ENCODE measurements around the gene ZNF784.

ZNF784 gene

GRCh38 chr19:55606817-55607216 is 17.5 kb downstream of the ZNF784 start:
- DNase-seq = peak in 1 of 10 donors; percentile 55
- intact Hi-C loops (cut with DNase I) = loop anchor here (2.0 kb wide), 1 partner anchor 90 kb away; no protein-coding TSS in a partner anchor

- intact Hi-C loops (cut with DNase I) = loop anchor here (2.0 kb wide), 1 partner anchor 90 kb away; no protein-coding TSS in a partner anchor
- peak in 1 of 10 donors; percentile 6 for DNase-seq
These were observed 17.9 kb downstream of the ZNF784 start for GRCh38 chr19:55606471-55606787.

- intact Hi-C loops (cut with DNase I) = loop anchor here (2.0 kb wide), 1 partner anchor 89 kb away; no protein-coding TSS in a partner anchor
- peak; percentile 52 to 95 (median 72) for DNase-seq
These were observed 18.5 kb downstream of the ZNF784 start, which contains the start of gene ZNF865 for GRCh38 chr19:55605637-55606470. ZNF865 (plus strand) TSS chr19:55605647; CDS start chr19:55613619, 7,972 bp downstream.

- DNase-seq = peak; percentile 93 to 99 (median 96)
- intact Hi-C loops (cut with DNase I) = no loop called here
These were observed 19.1 kb downstream of the ZNF784 start for GRCh38 chr19:55605207-55605636.

GRCh38 chr19:55603581-55604292 is 20.6 kb downstream of the ZNF784 start:
- intact Hi-C loops (cut with DNase I) = no loop called here
- peak in 2 of 10 donors; percentile 25 to 48 for DNase-seq

- intact Hi-C loops (cut with DNase I) = no loop called here
- DNase-seq = peak in 1 of 10 donors; percentile 67
These were observed 21.3 kb downstream of the ZNF784 start for GRCh38 chr19:55603115-55603514.

GRCh38 chr19:55602104-55603001 is 22.0 kb downstream of the ZNF784 start:
- intact Hi-C loops (cut with DNase I) = no loop called here
- peak in 1 of 10 donors; percentile 80 for DNase-seq

GRCh38 chr19:55601084-55601483 is 23.3 kb downstream of the ZNF784 start:
- DNase-seq = no peak
- intact Hi-C loops (cut with DNase I) = no loop called here

- DNase-seq = no peak
- intact Hi-C loops (cut with DNase I) = no loop called here
These were observed 23.7 kb downstream of the ZNF784 start for GRCh38 chr19:55600662-55601028.

GRCh38 chr19:55599842-55600661 is 24.3 kb downstream of the ZNF784 start, which contains the start of gene ZNF524:
ZNF524 (plus strand) TSS chr19:55600288; CDS start chr19:55602113, 1,825 bp downstream.
- peak; percentile 75 to 98 (median 85) for DNase-seq
- intact Hi-C loops (cut with DNase I) = no loop called here

- peak; percentile 97 to 100 (median 98) for DNase-seq
- intact Hi-C loops (cut with DNase I) = no loop called here
These were observed 24.9 kb downstream of the ZNF784 start, which contains the start of gene FIZ1 for GRCh38 chr19:55599468-55599841. FIZ1 (minus strand) TSS chr19:55599517; CDS start chr19:55597865, 1,652 bp downstream.

GRCh38 chr19:55598719-55599467 is 25.5 kb downstream of the ZNF784 start:
- intact Hi-C loops (cut with DNase I) = no loop called here
- DNase-seq = peak; percentile 84 to 99 (median 91)

GRCh38 chr19:55598034-55598433 is 26.3 kb downstream of the ZNF784 start:
- intact Hi-C loops (cut with DNase I) = no loop called here
- no peak for DNase-seq

- intact Hi-C loops (cut with DNase I) = no loop called here
- DNase-seq = peak in 2 of 10 donors; percentile 83 to 86
These were observed 26.9 kb downstream of the ZNF784 start for GRCh38 chr19:55597501-55597921.

- intact Hi-C loops (cut with DNase I) = no loop called here
- DNase-seq = no peak
These were observed 28.1 kb downstream of the ZNF784 start for GRCh38 chr19:55596304-55596703.

GRCh38 chr19:55594996-55595545 is 29.3 kb downstream of the ZNF784 start:
- peak in 1 of 10 donors; percentile 22 for DNase-seq
- intact Hi-C loops (cut with DNase I) = no loop called here

- intact Hi-C loops (cut with DNase I) = no loop called here
- DNase-seq = peak in 1 of 10 donors; percentile 73
These were observed 31.1 kb downstream of the ZNF784 start for GRCh38 chr19:55593096-55593772.
